Skeletal muscle tissue (tissue), 4 donors: ENCODE results near the gene IPO9. TPM values are rescaled to one million over a fixed set of nuclear protein-coding genes. Genes with fewer than 3 reads are reported as not detected.

ENCODE experiments used
- H3K27ac ChIP-seq: one replicate; pipeline ENCODE4 v1.7.0; 2013; ENCODE audit warnings: mild to moderate bottlenecking, low read depth, low read length, inconsistent platforms
- H3K27me3 ChIP-seq, 3 donors: one replicate each; pipeline ENCODE4 v1.7.0; 2013; ENCODE audit warnings: low read length in 3 of 3; ENCODE audit not compliant: control insufficient read depth in 3 of 3, insufficient read depth in 3 of 3
- H3K36me3 ChIP-seq, 3 donors: one replicate each; pipeline ENCODE4 v1.7.0; 2013; ENCODE audit warnings: low read length in 3 of 3; ENCODE audit not compliant: control insufficient read depth in 3 of 3, insufficient read depth in 3 of 3
- H3K4me1 ChIP-seq, 3 donors: one replicate each; pipeline ENCODE4 v1.7.0; 2013; ENCODE audit warnings: low read length in 3 of 3, mild to moderate bottlenecking in 3 of 3; ENCODE audit not compliant: control insufficient read depth in 3 of 3, insufficient read depth in 3 of 3
- H3K4me3 ChIP-seq, 3 donors: one replicate each; pipeline ENCODE4 v1.7.0; 2013; ENCODE audit warnings: low read length in 3 of 3
- H3K9ac ChIP-seq, 3 donors: one replicate each; pipeline ENCODE4 v1.7.0; 2013; ENCODE audit warnings: low read length in 3 of 3, mild to moderate bottlenecking in 3 of 3, moderate library complexity in 2 of 3, low read depth in 1 of 3
- H3K9me3 ChIP-seq, 3 donors: one replicate each; pipeline ENCODE4 v1.7.0; 2013; ENCODE audit warnings: low read length in 3 of 3; ENCODE audit not compliant: control insufficient read depth in 3 of 3
- total RNA-seq: library from RNA; depleted of rRNA; stranded (reverse); fragments of >200 nt; gene quantifications from one replicate; pipeline ENCODE4 v1.2.3, GENCODE V29; 2014
- donor health status: Osteomylitis.

IPO9 gene
- total RNA-seq, 1 donor from 2014 or later: 19.3 TPM

- Histone ChIP-seq H3K9me3 (no peaks in the 10 kb centered on the region), H3K27ac (peak overlapping the region; percentile 96), H3K27me3 (no peaks in the 10 kb centered on the region), H3K9ac (peak overlapping the region; percentile 55 to 72 (median 63)), H3K36me3 (no peaks in the 10 kb centered on the region), H3K4me3 (peak overlapping the region; percentile 10 to 36 (median 11)), H3K4me1 (peaks cover 68 to 91% (median 80%) of the 10 kb centered on the region in 3 donors)
These were observed 54.8 kb downstream of the IPO9 start for GRCh38 chr1:201883786-201884185.

- Histone ChIP-seq H3K9me3 (no peaks in the 10 kb centered on the region), H3K36me3 (no peaks in the 10 kb centered on the region), H3K9ac (peak overlapping the region; percentile 58 to 72 (median 63)), H3K4me3 (peak overlapping the region in 2 of 3 donors; percentile 10 to 11), H3K4me1 (peaks cover 69 to 91% (median 80%) of the 10 kb centered on the region in 3 donors), H3K27ac (peak overlapping the region; percentile 96), H3K27me3 (no peaks in the 10 kb centered on the region)
These were observed 55.5 kb downstream of the IPO9 start for GRCh38 chr1:201884425-201884824.

GRCh38 chr1:201885531-201886075, 56.6 kb downstream of the IPO9 start:
- H3K4me1 ChIP-seq: peaks cover 79 to 93% (median 81%) of the 10 kb centered on the region in 3 donors
- peaks cover 4 to 6% (median 6%) of the 10 kb centered on the region in 3 donors for H3K36me3 ChIP-seq
- H3K9me3 ChIP-seq: no peaks in the 10 kb centered on the region
- no peak overlapping the region for H3K4me3 ChIP-seq
- H3K27ac ChIP-seq: peak overlapping the region; percentile 96
- peak overlapping the region; percentile 32 to 72 (median 65) for H3K9ac ChIP-seq
- H3K27me3 ChIP-seq: no peaks in the 10 kb centered on the region

- H3K36me3 ChIP-seq: peaks cover 8 to 13% (median 8%) of the 10 kb centered on the region in 3 donors
- peak overlapping the region in 2 of 3 donors; percentile 54 to 72 for H3K9ac ChIP-seq
- peak overlapping the region; percentile 96 for H3K27ac ChIP-seq
- H3K9me3 ChIP-seq: no peaks in the 10 kb centered on the region
- peaks cover 84 to 94% (median 85%) of the 10 kb centered on the region in 3 donors for H3K4me1 ChIP-seq
- H3K4me3 ChIP-seq: no peak overlapping the region
- H3K27me3 ChIP-seq: no peaks in the 10 kb centered on the region
These were observed 57.3 kb downstream of the IPO9 start for GRCh38 chr1:201886103-201886885.

GRCh38 chr1:201887116-201887866, 58.3 kb downstream of the IPO9 start:
- H3K4me1 ChIP-seq: peaks cover 86 to 94% (median 91%) of the 10 kb centered on the region in 3 donors
- H3K4me3 ChIP-seq: no peak overlapping the region
- peak overlapping the region in 2 of 3 donors; percentile 18 to 92 for H3K9ac ChIP-seq
- H3K27me3 ChIP-seq: no peaks in the 10 kb centered on the region
- H3K27ac ChIP-seq: peak overlapping the region; percentile 96
- no peaks in the 10 kb centered on the region for H3K9me3 ChIP-seq
- peaks cover 12 to 21% (median 13%) of the 10 kb centered on the region in 3 donors for H3K36me3 ChIP-seq

GRCh38 chr1:201888282-201889089, 59.5 kb downstream of the IPO9 start, which contains the start of gene SHISA4:
Gene SHISA4 (plus strand): TSS chr1:201888898. CDS start chr1:201888995, 97 bp downstream.
- Histone ChIP-seq H3K27me3 (no peaks in the 10 kb centered on the region), H3K27ac (peak within 1 kb of the TSS; percentile 96), H3K36me3 (peaks cover 20 to 23% (median 20%) of the 10 kb centered on the region in 3 donors), H3K9ac (peak within 1 kb of the TSS; percentile 91 to 92 (median 91)), H3K9me3 (no peaks in the 10 kb centered on the region), H3K4me3 (peak within 1 kb of the TSS; percentile 82 to 93 (median 88)), H3K4me1 (peaks cover 85 to 93% (median 88%) of the 10 kb centered on the region in 3 donors)

GRCh38 chr1:201889090-201889968, 60.4 kb downstream of the IPO9 start:
- Histone ChIP-seq H3K9ac (peak overlapping the region; percentile 91 to 92 (median 91)), H3K4me3 (peak overlapping the region; percentile 82 to 93 (median 88)), H3K27ac (peak overlapping the region; percentile 96), H3K9me3 (no peaks in the 10 kb centered on the region), H3K4me1 (peaks cover 83 to 93% (median 85%) of the 10 kb centered on the region in 3 donors), H3K27me3 (no peaks in the 10 kb centered on the region), H3K36me3 (peaks cover 20 to 28% (median 24%) of the 10 kb centered on the region in 3 donors)

GRCh38 chr1:201890223-201890622, 61.3 kb downstream of the IPO9 start:
- Histone ChIP-seq H3K27me3 (no peaks in the 10 kb centered on the region), H3K9me3 (no peaks in the 10 kb centered on the region), H3K27ac (peak overlapping the region; percentile 96), H3K36me3 (peaks cover 20 to 30% (median 24%) of the 10 kb centered on the region in 3 donors), H3K4me3 (peak overlapping the region; percentile 82 to 93 (median 88)), H3K4me1 (peaks cover 78 to 93% (median 84%) of the 10 kb centered on the region in 3 donors), H3K9ac (peak overlapping the region; percentile 91 to 92 (median 91))
